SK-N-MC (cell line): ENCODE measurements around the gene HCFC1R1.
A peak's percentile ranks its signal among the peaks of the same experiment; 100 is the strongest.

Experiments used
- DNase-seq: peaks from one replicate; pipeline ENCODE4 v3.0.0-alpha.2; 2011; ENCODE audit warnings: low read depth, low spot score
- H3K27ac ChIP-seq: fragments of 200-600 bp; sonication (generic); 2 replicates; pipeline ENCODE4 v1.5.1; 2016; ENCODE audit warnings: mixed run types
- H3K36me3 ChIP-seq: fragments of 200-600 bp; sonication (generic); 2 replicates; pipeline ENCODE4 v1.6.1; 2017; ENCODE audit warnings: antibody characterized with exemption, low read length, mixed read lengths; ENCODE audit not compliant: insufficient read depth
- H3K4me3 ChIP-seq: fragments of 200-600 bp; sonication (generic); 2 replicates; pipeline ENCODE4 v1.5.1; 2016
- H3K9ac ChIP-seq: fragments of 200-600 bp; sonication (generic); 2 replicates; pipeline ENCODE4 v1.8.0; 2017; ENCODE audit warnings: mixed run types, mixed read lengths; ENCODE audit not compliant: insufficient read length
- H3K9me3 ChIP-seq: fragments of 200-600 bp; sonication (generic); 2 replicates; pipeline ENCODE4 v1.6.1; 2017; ENCODE audit warnings: low read depth, mild to moderate bottlenecking, antibody characterized with exemption, low read length, moderate library complexity, mixed read lengths
- EZH2 ChIP-seq: fragments of 200-600 bp; sonication (generic); IDR thresholded peaks from one replicate; pipeline ENCODE4 v1.6.1; 2017; ENCODE audit warnings: antibody characterized with exemption
- FOXP2 ChIP-seq: optimal IDR thresholded peaks from 2 replicates; pipeline ENCODE3; 2011; ENCODE audit warnings: mild to moderate bottlenecking, moderate library complexity; ENCODE audit not compliant: insufficient read depth; ENCODE audit errors: extremely low read length, control extremely low read depth
- POLR2AphosphoS5 ChIP-seq: IDR thresholded peaks from 2 replicates; pipeline ENCODE4 v1.6.1; 2012; ENCODE audit warnings: mild to moderate bottlenecking, low read depth, low read length, borderline replicate concordance

HCFC1R1 gene

DNA sequence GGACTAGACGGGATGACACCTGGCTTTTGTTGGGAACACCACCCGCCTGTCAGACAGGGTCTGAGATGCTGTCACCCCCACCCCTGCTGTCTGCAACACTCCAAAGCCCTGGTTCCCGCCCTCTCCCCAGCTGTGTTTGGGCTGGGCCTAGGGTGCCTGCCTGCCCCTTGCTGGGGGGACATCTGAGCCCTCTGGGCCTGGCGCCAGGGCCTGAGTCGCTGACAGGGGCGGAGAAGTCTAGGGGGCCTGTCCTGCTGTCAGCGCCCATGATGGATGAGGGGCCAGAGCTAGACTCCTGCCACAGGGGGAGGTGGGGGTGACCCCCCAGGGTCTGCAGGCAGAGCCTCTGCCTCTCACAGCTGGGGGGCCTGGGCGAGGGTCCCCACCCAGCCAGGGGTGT lies 35.9 kb downstream of the HCFC1R1 start:
- Histone ChIP-seq H3K4me3 (no peak overlapping the region), H3K9ac (no peak overlapping the region), H3K9me3 (no peaks in the 10 kb centered on the region), H3K36me3 (no peaks in the 10 kb centered on the region), H3K27ac (no peak overlapping the region)
- TF ChIP-seq FOXP2: no peak
- no peak for TF ChIP-seq EZH2
- no peak for TF ChIP-seq POLR2AphosphoS5
- no peak for DNase-seq

DNA sequence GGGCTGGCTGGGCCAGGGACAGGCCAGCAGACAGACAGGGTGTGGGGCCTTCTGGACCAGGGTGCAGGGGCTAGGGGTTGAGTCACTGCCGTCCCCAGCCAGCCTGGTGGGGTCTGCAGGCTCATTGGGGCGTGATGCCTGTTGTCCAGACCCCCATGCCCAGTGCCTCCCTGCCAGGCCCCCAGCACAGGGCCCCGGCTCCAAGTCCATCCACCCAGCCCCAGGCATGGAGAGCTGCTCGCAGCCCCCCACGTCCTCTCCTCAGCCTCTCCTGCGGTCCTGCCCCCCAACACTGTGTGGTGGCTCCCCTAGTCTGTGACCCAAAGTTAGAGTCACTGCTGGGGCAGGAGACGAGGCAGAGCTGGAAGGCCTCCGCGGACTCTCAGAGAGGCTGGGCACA lies 36.5 kb downstream of the HCFC1R1 start:
- H3K4me3 ChIP-seq: no peak overlapping the region
- H3K27ac ChIP-seq: no peak overlapping the region
- DNase-seq: no peak
- H3K9me3 ChIP-seq: no peaks in the 10 kb centered on the region
- H3K36me3 ChIP-seq: no peaks in the 10 kb centered on the region
- no peak for TF ChIP-seq FOXP2
- no peak for TF ChIP-seq POLR2AphosphoS5
- TF ChIP-seq EZH2: no peak
- no peak overlapping the region for H3K9ac ChIP-seq

- H3K9me3 ChIP-seq: no peaks in the 10 kb centered on the region
- H3K36me3 ChIP-seq: no peaks in the 10 kb centered on the region
- no peak overlapping the region for H3K27ac ChIP-seq
- DNase-seq: no peak
- no peak overlapping the region for H3K9ac ChIP-seq
- no peak overlapping the region for H3K4me3 ChIP-seq
- TF ChIP-seq POLR2AphosphoS5 (no peak), EZH2 (no peak), FOXP2 (no peak)
Observed at GRCh38 chr16:2986623-2987188, 37.0 kb downstream of the HCFC1R1 start.

DNA sequence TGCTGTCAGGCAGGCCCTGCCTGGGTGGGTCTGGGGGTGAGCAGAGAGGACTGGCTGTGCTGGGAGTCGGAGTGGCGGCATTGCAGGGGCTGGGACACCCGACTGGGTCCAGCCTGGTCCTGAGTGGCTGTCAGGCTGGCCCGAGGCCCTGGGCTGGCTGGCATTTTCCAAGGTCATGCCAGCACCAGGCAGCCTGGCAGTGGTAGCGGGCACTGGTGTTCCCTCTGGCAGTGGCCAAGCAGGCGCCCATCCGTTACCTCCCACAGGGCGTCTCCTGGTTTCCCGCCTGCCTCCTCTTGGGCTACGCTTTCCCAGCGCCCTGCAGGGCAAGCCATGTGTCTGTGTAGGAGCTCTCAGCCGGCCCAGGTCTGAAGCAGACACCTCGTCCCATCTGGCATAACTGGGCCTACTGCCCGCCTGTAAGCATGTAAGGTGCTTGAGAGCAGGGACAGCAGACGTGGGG lies 37.8 kb downstream of the HCFC1R1 start:
- DNase-seq: no peak
- H3K9ac ChIP-seq: no peak overlapping the region
- H3K9me3 ChIP-seq: no peaks in the 10 kb centered on the region
- no peaks in the 10 kb centered on the region for H3K36me3 ChIP-seq
- H3K4me3 ChIP-seq: no peak overlapping the region
- no peak overlapping the region for H3K27ac ChIP-seq
- no peak for TF ChIP-seq POLR2AphosphoS5
- no peak for TF ChIP-seq EZH2
- no peak for TF ChIP-seq FOXP2

GRCh38 chr16:2985462-2985861 lies 38.3 kb downstream of the HCFC1R1 start:
- H3K27ac ChIP-seq: no peak overlapping the region
- no peaks in the 10 kb centered on the region for H3K36me3 ChIP-seq
- no peak overlapping the region for H3K9ac ChIP-seq
- DNase-seq: no peak
- no peak for TF ChIP-seq EZH2
- no peak for TF ChIP-seq POLR2AphosphoS5
- no peak for TF ChIP-seq FOXP2
- no peak overlapping the region for H3K4me3 ChIP-seq
- no peaks in the 10 kb centered on the region for H3K9me3 ChIP-seq

DNA sequence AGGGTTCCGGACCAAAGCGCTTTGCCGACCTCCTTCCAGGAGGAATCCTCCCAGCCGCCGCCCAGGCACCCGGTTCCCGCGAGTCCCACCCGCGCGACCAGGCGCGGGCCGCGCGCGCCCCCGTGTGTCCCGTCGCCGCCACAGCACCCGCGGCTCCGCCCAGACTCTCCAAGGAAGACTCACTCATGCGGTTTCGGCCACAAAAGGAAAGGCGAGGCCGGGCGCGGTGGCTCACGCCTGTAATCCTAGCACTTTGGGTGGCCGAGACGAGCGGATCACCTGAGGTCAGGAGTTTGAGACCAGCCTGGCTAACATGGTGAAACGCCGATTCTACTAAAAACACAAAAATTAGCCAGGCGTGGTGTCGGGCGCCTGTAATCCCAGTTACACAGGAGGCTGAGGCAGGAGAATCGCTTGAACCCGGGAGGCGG lies 40.0 kb downstream of the HCFC1R1 start:
- no peaks in the 10 kb centered on the region for H3K9me3 ChIP-seq
- H3K9ac ChIP-seq: no peak overlapping the region
- no peak for DNase-seq
- no peaks in the 10 kb centered on the region for H3K36me3 ChIP-seq
- H3K4me3 ChIP-seq: peak overlapping the region; percentile 66
- H3K27ac ChIP-seq: no peak overlapping the region
- TF ChIP-seq POLR2AphosphoS5 (no peak), FOXP2 (no peak), EZH2 (no peak)

GRCh38 chr16:2982402-2982801 lies 41.3 kb downstream of the HCFC1R1 start:
- H3K27ac ChIP-seq: peak overlapping the region; percentile 11; the same call in 1 of the 2 replicates
- TF ChIP-seq POLR2AphosphoS5 (no peak), FOXP2 (no peak), EZH2 (no peak)
- no peaks in the 10 kb centered on the region for H3K9me3 ChIP-seq
- DNase-seq: no peak
- H3K36me3 ChIP-seq: no peaks in the 10 kb centered on the region; the same call in 1 of the 2 replicates
- H3K9ac ChIP-seq: no peak overlapping the region
- H3K4me3 ChIP-seq: no peak overlapping the region

DNA sequence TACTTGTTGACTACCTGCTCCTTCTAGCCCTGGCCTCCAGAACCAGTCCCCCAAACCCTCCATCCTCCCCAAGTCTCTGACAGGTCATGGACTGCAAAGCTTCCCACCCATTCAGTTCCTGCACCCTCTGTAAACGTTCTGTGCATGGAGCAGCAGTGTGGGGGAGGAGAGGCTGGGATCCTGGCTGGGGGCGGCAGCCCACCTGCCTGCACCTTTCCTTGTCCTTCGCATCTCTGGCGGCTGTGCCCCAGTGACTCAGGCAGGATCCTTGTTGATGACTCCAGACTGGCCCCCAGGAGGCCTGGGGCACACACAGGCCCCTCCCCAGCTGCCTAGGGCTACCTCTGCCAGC lies 41.9 kb downstream of the HCFC1R1 start:
- H3K9ac ChIP-seq: peak overlapping the region; percentile 39
- no peak overlapping the region for H3K4me3 ChIP-seq
- no peak for DNase-seq
- H3K9me3 ChIP-seq: no peaks in the 10 kb centered on the region
- no peak for TF ChIP-seq FOXP2
- TF ChIP-seq POLR2AphosphoS5: no peak
- TF ChIP-seq EZH2: no peak
- no peak overlapping the region for H3K27ac ChIP-seq
- no peaks in the 10 kb centered on the region; the same call in 1 of the 2 replicates for H3K36me3 ChIP-seq
